Testis (tissue), 2 donors: ENCODE results near the gene VSIG10L2.

Experiments used
- CTCF ChIP-seq, 3 experiments: fragments of 450-650 bp in 2 of 3; fragments of 200-600 bp in 1 of 3; sonication (generic) in 1 of 3; IDR thresholded peaks; one replicate each; pipeline ENCODE4 v1.5.1; 2016 to 2019; ENCODE audit warnings: antibody characterized with exemption in 3 of 3, mild to moderate bottlenecking in 2 of 3, moderate library complexity in 1 of 3
- POLR2A ChIP-seq: fragments of 450-650 bp; IDR thresholded peaks from one replicate; pipeline ENCODE4 v1.6.1; 2017; ENCODE audit warnings: antibody characterized with exemption, mild to moderate bottlenecking, moderate library complexity

DNA sequence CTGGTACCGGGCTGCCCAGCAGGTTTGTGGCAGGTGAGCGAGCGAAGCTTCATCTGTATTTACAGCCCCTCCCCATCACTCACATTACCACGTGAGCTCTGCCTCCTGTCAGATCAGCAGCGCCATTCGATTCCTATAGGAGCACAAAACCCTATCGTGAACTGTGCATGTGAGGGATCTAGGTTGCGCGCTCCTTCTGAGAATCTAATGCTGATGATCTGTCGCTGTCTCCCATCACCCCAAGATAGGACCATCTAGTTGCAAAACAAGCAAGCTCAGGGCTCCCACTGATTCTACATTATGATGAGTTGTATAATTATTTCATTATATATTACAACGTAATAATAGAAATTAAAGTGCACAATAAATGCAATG lies 15.8 kb upstream of the VSIG10L2 start:
- TF ChIP-seq CTCF (IDR thresholded peaks at IDR 0.05) (no peak), POLR2A (no peak)
